HCT116 (cell line): ENCODE data around the gene TEAD1. TPM values are rescaled to one million over a fixed set of nuclear protein-coding genes. Genes with fewer than 3 reads are reported as not detected.

ENCODE experiments used
- ATAC-seq: fragments of 200-7000 bp; cut with Tn5 transposase; 2 replicates; pipeline ENCODE4 v1.9.1; 2020; ENCODE audit warnings: mild to moderate bottlenecking, moderate library complexity
- BruUV-seq: library from RNA; stranded (reverse); fragments of 400-500 nt; replicated peaks from 2 replicates; lab custom pipeline; 2021; lab: Mats Ljungman, UMichigan
- CTCF ChIA-PET: fragments of 300-600 bp; sonication (Branson Sonifier 250); formaldehyde crosslinking; loops from one replicate; lab custom pipeline; 2021; ENCODE audit warnings: antibody characterized with exemption; lab: Charles Lee
- POLR2A ChIA-PET: fragments of 300-600, 350-600 bp; sonication (Branson Sonifier 250); formaldehyde crosslinking; loops from one replicate; lab custom pipeline; 2021; ENCODE audit warnings: antibody characterized with exemption; lab: Charles Lee
- RAD21 ChIA-PET, 2 experiments: fragments of 300-600 bp; sonication (Branson Sonifier 250); formaldehyde crosslinking; loops; one replicate each; lab custom pipeline; 2023; ENCODE audit warnings: low total read pairs in 2 of 2; ENCODE audit not compliant: uncharacterized antibody in 2 of 2, unreplicated experiment in 2 of 2, low non-redundant PET in 1 of 2; lab: Charles Lee
- DNase-seq: peaks from one replicate; pipeline ENCODE4 v3.0.0-alpha.2; 2010; ENCODE audit warnings: low read depth, low spot score
- H2AFZ ChIP-seq: fragments of 200-600 bp; shearing (Covaris generic), sonication (generic); 2 replicates; pipeline ENCODE4 v1.6.1; 2017; ENCODE audit warnings: low read depth, mixed run types, mixed read lengths, antibody characterized with exemption, low read length; ENCODE audit not compliant: poor library complexity, severe bottlenecking
- H3K27ac ChIP-seq: 2 replicates; pipeline ENCODE4 v1.5.1; 2012; ENCODE audit warnings: low read depth, low read length
- H3K27me3 ChIP-seq: fragments of 200-600 bp; sonication (generic); 2 replicates; pipeline ENCODE4 v1.6.1; 2016; ENCODE audit warnings: mixed run types, low read length, mixed read lengths; ENCODE audit not compliant: insufficient read depth
- H3K36me3 ChIP-seq, 2 experiments: fragments of 200-500 bp in 1 of 2; fragments of 200-600 bp in 1 of 2; sonication (Bioruptor generic) in 1 of 2; sonication (generic) in 1 of 2; 2 replicates each; pipeline versions ENCODE4 v1.5.1 to v1.6.1; 2014 to 2016; ENCODE audit warnings: low read length in 2 of 2, inconsistent platforms in 1 of 2, mixed read lengths in 1 of 2, mixed run types in 1 of 2; ENCODE audit not compliant: insufficient read depth in 2 of 2, control insufficient read depth in 1 of 2
- H3K4me1 ChIP-seq, 2 experiments: fragments of 200-600 bp in 1 of 2; sonication (generic) in 1 of 2; 2 replicates each; pipeline versions ENCODE4 v1.5.1 to v1.6.1; 2012 to 2017; ENCODE audit warnings: low read length in 2 of 2, inconsistent platforms in 1 of 2, mild to moderate bottlenecking in 1 of 2, mixed read lengths in 1 of 2, mixed run types in 1 of 2, moderate library complexity in 1 of 2; ENCODE audit not compliant: insufficient read depth in 2 of 2, control insufficient read depth in 1 of 2
- H3K4me2 ChIP-seq: fragments of 200-600 bp; sonication (generic); 2 replicates; pipeline ENCODE4 v1.6.1; 2017; ENCODE audit warnings: mixed run types, low read length, mixed read lengths
- H3K4me3 ChIP-seq, 2 experiments: fragments of 200-600 bp in 1 of 2; sonication (generic) in 1 of 2; replicated peaks in 1 of 2; 2 replicates each; pipeline ENCODE4 v1.5.1; 2011 to 2016; ENCODE audit warnings: low read length in 2 of 2, control low read depth in 1 of 2, low read depth in 1 of 2, mild to moderate bottlenecking in 1 of 2, mixed read lengths in 1 of 2, mixed run types in 1 of 2
- H3K79me2 ChIP-seq: fragments of 200-600 bp; sonication (generic); 2 replicates; pipeline ENCODE4 v1.6.1; 2017; ENCODE audit warnings: mild to moderate bottlenecking, mixed run types, low read length, moderate library complexity, mixed read lengths; ENCODE audit not compliant: insufficient read depth
- H3K9ac ChIP-seq: fragments of 200-600 bp; sonication (generic); 2 replicates; pipeline ENCODE4 v1.6.1; 2016; ENCODE audit warnings: low read length, mixed read lengths
- H3K9me2 ChIP-seq: fragments of 200-600 bp; sonication (generic), shearing (Covaris generic); 2 replicates; pipeline ENCODE4 v1.6.1; 2017; ENCODE audit warnings: mixed run types, mild to moderate bottlenecking, moderate library complexity; ENCODE audit not compliant: insufficient read depth
- H3K9me3 ChIP-seq, 2 experiments: fragments of 200-500 bp in 1 of 2; fragments of 200-600 bp in 1 of 2; sonication (Bioruptor generic) in 1 of 2; sonication (generic) in 1 of 2; 2 replicates each; pipeline ENCODE4 v1.6.1; 2014 to 2017; ENCODE audit warnings: low read length in 2 of 2, mixed read lengths in 2 of 2, inconsistent platforms in 1 of 2, low read depth in 1 of 2, mild to moderate bottlenecking in 1 of 2, mixed run types in 1 of 2, moderate library complexity in 1 of 2; ENCODE audit not compliant: control insufficient read depth in 1 of 2, insufficient read depth in 1 of 2
- H4K20me1 ChIP-seq: fragments of 200-600 bp; sonication (generic), shearing (Covaris generic); 2 replicates; pipeline ENCODE4 v1.6.1; 2017; ENCODE audit warnings: mixed run types, mild to moderate bottlenecking, moderate library complexity; ENCODE audit not compliant: insufficient read depth
- CBX3 ChIP-seq: IDR thresholded peaks from 2 replicates; pipeline ENCODE4 v1.6.1; 2012; ENCODE audit warnings: low read depth
- CEBPB ChIP-seq: IDR thresholded peaks from 2 replicates; pipeline ENCODE4 v1.6.1; 2012; ENCODE audit warnings: low read depth
- EGR1 ChIP-seq: IDR thresholded peaks from 2 replicates; pipeline ENCODE4 v1.6.1; 2012; ENCODE audit warnings: low read depth
- ELF1 ChIP-seq: IDR thresholded peaks from 2 replicates; pipeline ENCODE4 v1.6.1; 2012; ENCODE audit warnings: low read depth, borderline replicate concordance
- EZH2 ChIP-seq: fragments of 200-600 bp; sonication (generic); IDR thresholded peaks from 2 replicates; pipeline ENCODE4 v1.6.1; 2017; ENCODE audit warnings: antibody characterized with exemption, mixed run types
- FOSL1 ChIP-seq: IDR thresholded peaks from 2 replicates; pipeline ENCODE4 v1.6.1; 2012; ENCODE audit warnings: low read depth
- POLR2A ChIP-seq: IDR thresholded peaks from 2 replicates; pipeline ENCODE4 v1.7.0; 2011; ENCODE audit warnings: borderline replicate concordance; ENCODE audit not compliant: insufficient read depth, insufficient read length; ENCODE audit errors: extremely low read depth
- POLR2AphosphoS5 ChIP-seq: IDR thresholded peaks from 2 replicates; pipeline ENCODE4 v1.6.1; 2011; ENCODE audit warnings: mild to moderate bottlenecking, low read depth, low read length, moderate library complexity
- SIN3A ChIP-seq: IDR thresholded peaks from 2 replicates; pipeline ENCODE4 v1.6.1; 2012; ENCODE audit warnings: low read depth
- SRF ChIP-seq: IDR thresholded peaks from 2 replicates; pipeline ENCODE4 v1.6.1; 2012; ENCODE audit warnings: low read depth
- TCF7L2 ChIP-seq: IDR thresholded peaks from 2 replicates; pipeline ENCODE4 v1.7.0; 2011; ENCODE audit warnings: borderline replicate concordance, inconsistent platforms; ENCODE audit not compliant: insufficient read depth, insufficient read length; ENCODE audit errors: extremely low read depth
- YY1 ChIP-seq: IDR thresholded peaks from 2 replicates; pipeline ENCODE4 v1.6.1; 2011; ENCODE audit warnings: low read length, low read depth, moderate library complexity, mild to moderate bottlenecking; ENCODE audit not compliant: insufficient replicate concordance; ENCODE audit errors: extremely low read depth
- ZNF274 ChIP-seq: fragments of 200-500 bp; sonication (Bioruptor generic); IDR thresholded peaks from 2 replicates; pipeline ENCODE4 v1.6.1; 2014; ENCODE audit warnings: mild to moderate bottlenecking, low read depth, low read length, inconsistent platforms
- intact Hi-C: fragments of 100-400 bp; cut with micrococcal nuclease; formaldehyde crosslinking; loops from 2 replicates; pipeline ENCODE4 v1.10.0; 2022
- total RNA-seq: library from RNA; stranded (reverse); gene quantifications from one replicate; pipeline ENCODE4 v1.2.1, GENCODE V29; 2021; ENCODE audit not compliant: unreplicated experiment
- TF ChIP-seq, protein P1 (sequence below): IDR thresholded peaks from 2 replicates; pipeline ENCODE4 v1.6.1; 2012
- TF ChIP-seq, protein P2 (sequence below): IDR thresholded peaks from 2 replicates; pipeline ENCODE4 v1.6.1; 2012
- TF ChIP-seq, protein P3 (sequence below): IDR thresholded peaks from 2 replicates; pipeline ENCODE4 v1.6.1; 2012; ENCODE audit warnings: low read depth

Gene TEAD1
- total RNA-seq, 1 experiment from 2014 or later: 103 TPM

DNA sequence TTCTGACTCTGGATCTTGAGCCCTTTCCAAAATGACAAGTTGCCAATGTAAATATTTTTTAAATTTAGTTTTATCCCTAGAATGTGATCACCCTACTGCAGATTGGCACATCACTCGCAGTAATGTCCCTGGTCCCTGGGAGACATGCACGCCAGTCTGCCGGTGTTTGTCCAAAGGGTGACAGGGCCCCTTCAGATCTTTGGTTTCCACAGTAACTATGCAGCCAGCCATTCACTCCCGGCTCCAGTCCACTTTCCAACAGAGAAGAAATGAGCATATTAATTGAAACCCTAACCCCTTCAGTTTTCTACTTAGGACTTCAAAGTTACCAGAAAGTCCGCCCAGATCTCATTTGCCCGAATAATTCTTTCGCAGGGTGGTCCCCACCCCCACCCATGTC lies 309.1 kb downstream of the TEAD1 start (continued):
- TF ChIP-seq, protein P1, sequence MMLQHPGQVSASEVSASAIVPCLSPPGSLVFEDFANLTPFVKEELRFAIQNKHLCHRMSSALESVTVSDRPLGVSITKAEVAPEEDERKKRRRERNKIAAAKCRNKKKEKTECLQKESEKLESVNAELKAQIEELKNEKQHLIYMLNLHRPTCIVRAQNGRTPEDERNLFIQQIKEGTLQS: no peak
- TF ChIP-seq POLR2AphosphoS5 (no peak), FOSL1 (no peak), ELF1 (no peak), SRF (no peak), ZNF274 (no peak), CEBPB (no peak)
- TF ChIP-seq, protein P2, sequence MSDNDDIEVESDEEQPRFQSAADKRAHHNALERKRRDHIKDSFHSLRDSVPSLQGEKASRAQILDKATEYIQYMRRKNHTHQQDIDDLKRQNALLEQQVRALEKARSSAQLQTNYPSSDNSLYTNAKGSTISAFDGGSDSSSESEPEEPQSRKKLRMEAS: no peak
- TF ChIP-seq, protein P3, sequence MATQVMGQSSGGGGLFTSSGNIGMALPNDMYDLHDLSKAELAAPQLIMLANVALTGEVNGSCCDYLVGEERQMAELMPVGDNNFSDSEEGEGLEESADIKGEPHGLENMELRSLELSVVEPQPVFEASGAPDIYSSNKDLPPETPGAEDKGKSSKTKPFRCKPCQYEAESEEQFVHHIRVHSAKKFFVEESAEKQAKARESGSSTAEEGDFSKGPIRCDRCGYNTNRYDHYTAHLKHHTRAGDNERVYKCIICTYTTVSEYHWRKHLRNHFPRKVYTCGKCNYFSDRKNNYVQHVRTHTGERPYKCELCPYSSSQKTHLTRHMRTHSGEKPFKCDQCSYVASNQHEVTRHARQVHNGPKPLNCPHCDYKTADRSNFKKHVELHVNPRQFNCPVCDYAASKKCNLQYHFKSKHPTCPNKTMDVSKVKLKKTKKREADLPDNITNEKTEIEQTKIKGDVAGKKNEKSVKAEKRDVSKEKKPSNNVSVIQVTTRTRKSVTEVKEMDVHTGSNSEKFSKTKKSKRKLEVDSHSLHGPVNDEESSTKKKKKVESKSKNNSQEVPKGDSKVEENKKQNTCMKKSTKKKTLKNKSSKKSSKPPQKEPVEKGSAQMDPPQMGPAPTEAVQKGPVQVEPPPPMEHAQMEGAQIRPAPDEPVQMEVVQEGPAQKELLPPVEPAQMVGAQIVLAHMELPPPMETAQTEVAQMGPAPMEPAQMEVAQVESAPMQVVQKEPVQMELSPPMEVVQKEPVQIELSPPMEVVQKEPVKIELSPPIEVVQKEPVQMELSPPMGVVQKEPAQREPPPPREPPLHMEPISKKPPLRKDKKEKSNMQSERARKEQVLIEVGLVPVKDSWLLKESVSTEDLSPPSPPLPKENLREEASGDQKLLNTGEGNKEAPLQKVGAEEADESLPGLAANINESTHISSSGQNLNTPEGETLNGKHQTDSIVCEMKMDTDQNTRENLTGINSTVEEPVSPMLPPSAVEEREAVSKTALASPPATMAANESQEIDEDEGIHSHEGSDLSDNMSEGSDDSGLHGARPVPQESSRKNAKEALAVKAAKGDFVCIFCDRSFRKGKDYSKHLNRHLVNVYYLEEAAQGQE: no peak
- TF ChIP-seq, all 23 proteins: peak for 0

DNA sequence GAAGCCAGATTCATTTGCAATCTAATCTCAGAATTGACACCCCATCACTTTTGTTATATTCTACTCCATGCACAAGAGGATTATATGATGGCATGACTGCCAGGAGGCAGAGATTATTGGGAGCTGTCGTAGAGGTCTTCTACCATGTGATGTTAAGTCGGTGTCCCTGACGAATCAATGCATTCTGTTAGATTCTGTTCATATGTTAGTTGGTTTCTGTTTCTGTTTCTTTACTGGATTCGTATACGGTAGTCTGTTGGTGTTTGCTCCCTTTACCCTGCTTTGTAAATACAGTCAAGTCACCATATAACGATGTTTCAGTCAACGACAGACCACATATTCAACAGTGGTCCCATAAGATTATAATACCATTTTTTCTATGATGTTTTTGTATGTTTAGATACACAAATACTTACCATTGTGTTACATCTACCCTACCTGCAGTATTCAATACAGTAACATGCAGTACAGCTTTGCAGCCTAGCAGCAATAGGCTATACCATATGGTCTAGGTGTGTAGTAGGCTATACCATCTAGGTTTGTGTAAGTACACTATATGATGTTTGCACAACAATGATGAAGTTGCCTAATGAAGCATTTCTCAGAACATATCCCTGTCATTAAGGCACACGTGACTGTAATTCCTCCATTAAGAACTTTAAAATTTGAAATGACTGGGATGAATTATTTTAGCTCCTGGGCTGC lies 312.1 kb downstream of the TEAD1 start:
- no peaks in the 10 kb centered on the region for H3K9me2 ChIP-seq
- no peaks in the 10 kb centered on the region for H3K27me3 ChIP-seq
- RAD21 ChIA-PET: no interaction called here
- ATAC-seq: no peak
- no peaks in the 10 kb centered on the region for H3K9me3 ChIP-seq
- no TSS peak for BruUV-seq
- intact Hi-C loops: no loop called here
- CTCF ChIA-PET: no interaction called here
- H3K9ac ChIP-seq: no peak overlapping the region
- no peak overlapping the region for H3K4me3 ChIP-seq
- H3K27ac ChIP-seq: no peak overlapping the region
- H3K4me2 ChIP-seq: no peak overlapping the region
- H3K4me1 ChIP-seq: no peaks in the 10 kb centered on the region
- H2AFZ ChIP-seq: no peak overlapping the region
- no peaks in the 10 kb centered on the region for H3K79me2 ChIP-seq
- H3K36me3 ChIP-seq: no peaks in the 10 kb centered on the region
- no peak for DNase-seq
- POLR2A ChIA-PET: no interaction called here
- H4K20me1 ChIP-seq: no peaks in the 10 kb centered on the region
- TF ChIP-seq YY1 (no peak), TCF7L2 (no peak), SIN3A (no peak), CBX3 (no peak), SRF (no peak), POLR2A (no peak), EGR1 (no peak), POLR2AphosphoS5 (no peak), ZNF274 (no peak), FOSL1 (no peak), ELF1 (no peak), EZH2 (no peak)
- TF ChIP-seq, protein P1: no peak
- TF ChIP-seq, protein P3: no peak
- TF ChIP-seq, protein P2: no peak
